Activated CD4-positive, alpha-beta T cell treated with anti-CD3 and anti-CD28 coated beads, Interleukin-2, amount 50 U/mL, for 4 hours (primary cell): ENCODE measurements around the gene UFSP2.

ENCODE experiments used
- DNase-seq, 2 experiments: peaks; one replicate each; pipeline ENCODE4 v3.0.0-alpha.2; 2020

The UFSP2 gene

GRCh38 chr4:185424905-185425646, 688 bp downstream of the UFSP2 start:
- DNase-seq, result no peak

- DNase-seq, result no peak
Observed at GRCh38 chr4:185421366-185422124, 4.2 kb downstream of the UFSP2 start.

- no peak for DNase-seq
Observed at GRCh38 chr4:185416955-185417354, 8.8 kb downstream of the UFSP2 start.

- DNase-seq, result no peak
Observed at GRCh38 chr4:185412412-185412811, 13.4 kb downstream of the UFSP2 start.

GRCh38 chr4:185411849-185412248, 13.9 kb downstream of the UFSP2 start:
- DNase-seq, result no peak

GRCh38 chr4:185408432-185408831, 17.3 kb downstream of the UFSP2 start:
- no peak for DNase-seq

GRCh38 chr4:185405296-185405999, 20.3 kb downstream of the UFSP2 start:
- DNase-seq, result no peak

GRCh38 chr4:185404031-185404430, 21.7 kb downstream of the UFSP2 start:
- DNase-seq, result no peak

GRCh38 chr4:185399466-185399865, 26.3 kb downstream of the UFSP2 start:
- DNase-seq, result no peak

GRCh38 chr4:185398618-185399017, 27.1 kb downstream of the UFSP2 start:
- no peak for DNase-seq

GRCh38 chr4:185396724-185397385, 28.9 kb downstream of the UFSP2 start, which contains the start of gene ANKRD37:
Gene ANKRD37 (plus strand): TSS chr4:185396841. CDS start chr4:185396924, 83 bp downstream.
- DNase-seq, result no peak

GRCh38 chr4:185395956-185396723, 29.6 kb downstream of the UFSP2 start:
- DNase-seq, result peak; percentile 93

- DNase-seq, result no peak
Observed at GRCh38 chr4:185395238-185395955, 30.4 kb downstream of the UFSP2 start, which contains the start of gene LRP2BP. Gene LRP2BP (minus strand): TSS chr4:185395924. CDS start chr4:185378186, 17,738 bp downstream.

GRCh38 chr4:185394568-185395237, 31.1 kb downstream of the UFSP2 start:
- DNase-seq, result no peak

- DNase-seq, result no peak
Observed at GRCh38 chr4:185392156-185392555, 33.6 kb downstream of the UFSP2 start.

GRCh38 chr4:185390941-185391340, 34.8 kb downstream of the UFSP2 start:
- no peak for DNase-seq

GRCh38 chr4:185387957-185388356, 37.8 kb downstream of the UFSP2 start:
- no peak for DNase-seq

GRCh38 chr4:185384930-185385331, 40.8 kb downstream of the UFSP2 start:
- no peak for DNase-seq

- DNase-seq, result no peak
Observed at GRCh38 chr4:185384061-185384460, 41.7 kb downstream of the UFSP2 start.

- DNase-seq, result no peak
Observed at GRCh38 chr4:185383451-185383850, 42.3 kb downstream of the UFSP2 start.

GRCh38 chr4:185382754-185383153, 43.0 kb downstream of the UFSP2 start:
- no peak for DNase-seq
